Trophoblast cell (in vitro differentiated cells and primary cell): ENCODE data around the gene HSPH1.

Source experiments
- DNase-seq, 2 donors: peaks; one replicate each; pipeline ENCODE4 v3.0.0-alpha.2; 2016
- H2AFZ ChIP-seq: 2 replicates; pipeline ENCODE4 v1.6.1; 2013; ENCODE audit warnings: low read length, moderate library complexity, mild to moderate bottlenecking; ENCODE audit not compliant: insufficient read depth, poor library complexity
- H2AK5ac ChIP-seq: 2 replicates; pipeline ENCODE4 v1.6.1; 2013; ENCODE audit warnings: mild to moderate bottlenecking, low read length
- H2BK120ac ChIP-seq: 2 replicates; pipeline ENCODE4 v1.6.1; 2013; ENCODE audit warnings: low read length, mild to moderate bottlenecking, moderate library complexity; ENCODE audit not compliant: insufficient read depth, poor library complexity
- H2BK12ac ChIP-seq: 2 replicates; pipeline ENCODE4 v1.6.1; 2013; ENCODE audit warnings: mild to moderate bottlenecking, low read length, moderate library complexity
- H2BK5ac ChIP-seq: 2 replicates; pipeline ENCODE4 v1.6.1; 2013; ENCODE audit warnings: low read length, low read depth, moderate library complexity, mild to moderate bottlenecking; ENCODE audit not compliant: poor library complexity
- H3K14ac ChIP-seq: 2 replicates; pipeline ENCODE4 v1.6.1; 2013; ENCODE audit warnings: mild to moderate bottlenecking, low read length
- H3K18ac ChIP-seq: 2 replicates; pipeline ENCODE4 v1.6.1; 2013; ENCODE audit warnings: mild to moderate bottlenecking, low read length
- H3K23ac ChIP-seq: 2 replicates; pipeline ENCODE4 v1.6.1; 2013; ENCODE audit warnings: low read length
- H3K27ac ChIP-seq: 2 replicates; pipeline ENCODE4 v1.5.1; 2013; ENCODE audit warnings: low read depth, mild to moderate bottlenecking, inconsistent platforms, low read length, moderate library complexity
- H3K27me3 ChIP-seq: 2 replicates; pipeline ENCODE4 v1.6.1; 2013; ENCODE audit warnings: inconsistent platforms, mild to moderate bottlenecking, low read length, moderate library complexity; ENCODE audit not compliant: insufficient read depth
- H3K36me3 ChIP-seq, 2 experiments: 1 replicate in 1 of 2; 2 replicates in 1 of 2; pipeline ENCODE4 v1.6.1; 2013; ENCODE audit warnings: low read length in 2 of 2, mild to moderate bottlenecking in 2 of 2, moderate library complexity in 1 of 2; ENCODE audit not compliant: insufficient read depth in 2 of 2, control insufficient read depth in 1 of 2
- H3K4ac ChIP-seq: 2 replicates; pipeline ENCODE4 v1.6.1; 2013; ENCODE audit warnings: low read depth, mild to moderate bottlenecking, low read length, moderate library complexity
- H3K4me1 ChIP-seq, 2 experiments: 1 replicate in 1 of 2; 2 replicates in 1 of 2; pipeline ENCODE4 v1.6.1; 2013; ENCODE audit warnings: low read length in 2 of 2, mild to moderate bottlenecking in 2 of 2, moderate library complexity in 1 of 2; ENCODE audit not compliant: insufficient read depth in 2 of 2, control insufficient read depth in 1 of 2
- H3K4me2 ChIP-seq: 2 replicates; pipeline ENCODE4 v1.6.1; 2013; ENCODE audit warnings: inconsistent platforms, mild to moderate bottlenecking, low read length, moderate library complexity
- H3K4me3 ChIP-seq: 2 replicates; pipeline ENCODE4 v1.5.1; 2013; ENCODE audit warnings: mild to moderate bottlenecking, low read depth, low read length, inconsistent platforms
- H3K79me1 ChIP-seq: one replicate; pipeline ENCODE4 v1.6.1; 2013; ENCODE audit warnings: low read length
- H3K79me2 ChIP-seq: 2 replicates; pipeline ENCODE4 v1.6.1; 2013; ENCODE audit warnings: low read length, mild to moderate bottlenecking; ENCODE audit not compliant: control insufficient read depth, insufficient read depth, poor library complexity
- H3K9ac ChIP-seq: 2 replicates; pipeline ENCODE4 v1.6.1; 2013; ENCODE audit warnings: mild to moderate bottlenecking, low read length
- H3K9me3 ChIP-seq: 2 replicates; pipeline ENCODE4 v1.6.1; 2013; ENCODE audit warnings: low read depth, mild to moderate bottlenecking, control low read depth, inconsistent platforms, low read length; ENCODE audit not compliant: insufficient read depth
- H4K12ac ChIP-seq: 2 replicates; pipeline ENCODE4 v1.6.1; 2013; ENCODE audit warnings: low read depth, mild to moderate bottlenecking, low read length, moderate library complexity
- H4K8ac ChIP-seq: 2 replicates; pipeline ENCODE4 v1.6.1; 2013; ENCODE audit warnings: low read depth, mild to moderate bottlenecking, low read length, moderate library complexity
- H4K91ac ChIP-seq: one replicate; pipeline ENCODE4 v1.6.1; 2013; ENCODE audit warnings: low read depth, mild to moderate bottlenecking, low read length, moderate library complexity
- whole genome bisulfite sequencing: extraction: QIAGEN DNeasy Blood & Tissue Kit; methylation state at CpG from one replicate; pipeline ENCODE4 v1.1.7; 2013; ENCODE audit warnings: missing lambda C conversion rate; ENCODE audit not compliant: insufficient read length, insufficient coverage; ENCODE audit errors: extremely low coverage; 5-methylcytosine and 5-hydroxymethylcytosine counted together

HSPH1 gene

DNA sequence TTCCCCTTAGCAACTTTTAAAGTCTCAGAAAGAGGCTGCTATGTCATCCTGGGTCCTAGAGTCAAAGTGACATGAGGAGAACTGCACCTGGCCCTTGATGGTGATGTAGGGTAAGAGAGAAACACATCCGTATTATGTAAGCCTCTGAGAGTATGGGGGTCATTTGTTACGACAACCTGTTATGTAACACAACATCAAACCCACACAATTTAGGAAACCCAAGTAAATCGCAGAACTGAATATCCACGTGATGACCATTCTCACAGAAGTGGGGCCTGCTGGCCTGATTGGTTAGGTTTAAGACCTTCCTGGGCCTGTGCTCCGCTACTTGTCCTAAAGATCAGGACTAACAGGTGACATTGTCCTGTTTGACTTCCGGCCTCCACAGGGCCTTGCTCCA lies 22.7 kb upstream of the HSPH1 start:
- no CpG with 5 or more reads among the region's 6 CpGs for WGBS
- H2AK5ac ChIP-seq: no peak overlapping the region

DNA sequence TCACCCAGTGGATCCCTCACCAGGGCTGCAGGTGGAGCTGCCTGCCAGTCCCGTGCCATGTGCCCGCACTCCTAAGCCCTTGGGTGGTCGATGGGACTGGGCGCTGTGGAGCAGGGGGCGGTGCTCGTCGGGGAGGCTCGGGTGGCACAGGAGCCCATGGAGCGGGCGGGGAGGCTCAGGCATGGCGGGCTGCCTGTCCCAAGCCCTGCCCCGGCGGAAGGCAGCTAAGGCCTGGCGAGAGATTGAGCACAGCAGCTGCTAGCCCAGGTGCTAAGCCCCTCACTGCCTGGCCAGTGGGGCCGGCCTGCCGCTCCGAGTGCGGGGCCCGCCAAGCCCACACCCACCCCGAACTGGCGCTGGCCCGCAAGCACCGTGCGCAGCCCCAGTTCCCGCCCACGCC lies 21.3 kb upstream of the HSPH1 start:
- no peak overlapping the region for H3K4me2 ChIP-seq
- no peaks in the 10 kb centered on the region for H3K79me2 ChIP-seq
- no peak overlapping the region for H3K4ac ChIP-seq
- H3K79me1 ChIP-seq: no peaks in the 10 kb centered on the region
- H4K91ac ChIP-seq: no peak overlapping the region
- no peak overlapping the region for H3K14ac ChIP-seq
- WGBS: no CpG with 5 or more reads among the region's 26 CpGs
- H3K27me3 ChIP-seq: no peaks in the 10 kb centered on the region
- H3K9me3 ChIP-seq: peaks cover 2% of the 10 kb centered on the region
- H3K23ac ChIP-seq: no peak overlapping the region
- no peak overlapping the region for H2AK5ac ChIP-seq
- DNase-seq: no peak
- H3K36me3 ChIP-seq: no peaks in the 10 kb centered on the region
- no peak overlapping the region for H2BK5ac ChIP-seq
- H3K27ac ChIP-seq: no peak overlapping the region
- H3K18ac ChIP-seq: no peak overlapping the region
- H2AFZ ChIP-seq: no peak overlapping the region
- no peak overlapping the region for H3K4me3 ChIP-seq
- no peak overlapping the region for H4K12ac ChIP-seq
- no peak overlapping the region for H3K9ac ChIP-seq
- H2BK12ac ChIP-seq: no peak overlapping the region
- no peak overlapping the region for H4K8ac ChIP-seq
- no peaks in the 10 kb centered on the region for H3K4me1 ChIP-seq
- no peak overlapping the region for H2BK120ac ChIP-seq

More for the DNA sequence above, 22.7 kb upstream of the HSPH1 start:
- Histone ChIP-seq H4K8ac (no peak overlapping the region), H3K9me3 (peaks cover 4% of the 10 kb centered on the region), H3K9ac (no peak overlapping the region), H3K79me1 (no peaks in the 10 kb centered on the region), H4K91ac (no peak overlapping the region), H3K4me1 (no peaks in the 10 kb centered on the region), H3K27ac (no peak overlapping the region), H3K4me3 (no peak overlapping the region), H2BK5ac (no peak overlapping the region), H3K14ac (no peak overlapping the region), H3K23ac (no peak overlapping the region), H3K4me2 (no peak overlapping the region), H3K4ac (no peak overlapping the region), H3K27me3 (no peaks in the 10 kb centered on the region), H2BK12ac (no peak overlapping the region), H2BK120ac (no peak overlapping the region), H2AFZ (no peak overlapping the region), H4K12ac (no peak overlapping the region), H3K36me3 (no peaks in the 10 kb centered on the region), H3K18ac (no peak overlapping the region), H3K79me2 (no peaks in the 10 kb centered on the region)
- DNase-seq: no peak

DNA sequence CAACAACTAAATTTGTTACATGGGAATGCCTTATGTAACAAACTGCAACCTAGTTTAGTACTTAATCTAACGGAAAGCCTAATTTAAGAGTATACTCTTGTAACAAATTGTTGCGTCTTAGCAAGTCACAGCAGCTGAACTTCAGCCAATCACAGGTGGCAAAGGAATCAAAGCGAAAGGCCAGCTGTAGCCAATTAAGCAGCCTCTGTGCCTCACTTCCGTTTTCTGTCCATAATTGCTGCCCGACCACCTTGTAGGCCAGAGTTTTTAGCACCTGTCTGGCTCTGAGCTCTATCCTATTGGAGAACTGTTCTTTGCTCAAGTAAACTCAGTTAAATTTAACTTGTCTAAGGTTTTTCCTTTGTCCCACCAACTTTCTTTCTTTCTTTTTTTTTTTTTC lies 18.1 kb upstream of the HSPH1 start:
- H3K4me2 ChIP-seq: no peak overlapping the region
- no peaks in the 10 kb centered on the region for H3K4me1 ChIP-seq
- no peak overlapping the region for H3K4ac ChIP-seq
- peaks cover 2% of the 10 kb centered on the region for H3K9me3 ChIP-seq
- no peak for DNase-seq
- no peak overlapping the region for H3K9ac ChIP-seq
- H3K27ac ChIP-seq: no peak overlapping the region
- no peaks in the 10 kb centered on the region for H3K79me2 ChIP-seq
- H3K23ac ChIP-seq: no peak overlapping the region
- H4K12ac ChIP-seq: no peak overlapping the region
- H4K8ac ChIP-seq: no peak overlapping the region
- no peak overlapping the region for H2AFZ ChIP-seq
- no CpG with 5 or more reads among the region's 5 CpGs for WGBS
- no peak overlapping the region for H2BK12ac ChIP-seq
- no peak overlapping the region for H3K18ac ChIP-seq
- no peak overlapping the region for H2BK120ac ChIP-seq
- H3K4me3 ChIP-seq: no peak overlapping the region
- H4K91ac ChIP-seq: no peak overlapping the region
- no peaks in the 10 kb centered on the region for H3K27me3 ChIP-seq
- no peak overlapping the region for H2AK5ac ChIP-seq
- H3K14ac ChIP-seq: no peak overlapping the region
- no peaks in the 10 kb centered on the region for H3K79me1 ChIP-seq
- no peaks in the 10 kb centered on the region for H3K36me3 ChIP-seq
- H2BK5ac ChIP-seq: no peak overlapping the region

DNA sequence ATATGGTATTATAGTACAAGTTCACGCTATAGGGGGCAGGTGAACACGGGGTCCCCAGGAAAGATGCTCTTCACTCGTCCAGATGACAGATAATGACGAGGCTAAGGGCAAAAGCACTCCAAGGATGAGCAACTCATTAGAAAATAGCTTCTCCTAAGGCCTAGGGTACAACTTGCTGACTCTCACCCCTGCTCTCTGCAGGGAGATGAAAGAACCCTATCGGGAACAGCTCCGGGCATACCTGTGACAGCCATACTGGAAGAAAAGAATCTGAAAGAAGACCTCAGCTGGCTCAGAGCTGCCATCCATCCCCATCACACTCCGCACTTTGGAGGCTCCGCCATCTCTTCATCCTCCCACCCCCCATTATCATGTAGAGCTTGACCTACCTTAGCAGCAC lies 17.5 kb upstream of the HSPH1 start:
- H4K8ac ChIP-seq: no peak overlapping the region
- H2BK120ac ChIP-seq: no peak overlapping the region
- H2AK5ac ChIP-seq: no peak overlapping the region
- no peak overlapping the region for H4K91ac ChIP-seq
- H3K79me1 ChIP-seq: no peaks in the 10 kb centered on the region
- no peaks in the 10 kb centered on the region for H3K36me3 ChIP-seq
- H3K27ac ChIP-seq: no peak overlapping the region
- H2BK12ac ChIP-seq: no peak overlapping the region
- no peak overlapping the region for H3K9ac ChIP-seq
- no peak overlapping the region for H3K18ac ChIP-seq
- DNase-seq: no peak
- H3K4me2 ChIP-seq: no peak overlapping the region
- no peak overlapping the region for H2AFZ ChIP-seq
- no peak overlapping the region for H2BK5ac ChIP-seq
- no peak overlapping the region for H4K12ac ChIP-seq
- H3K27me3 ChIP-seq: no peaks in the 10 kb centered on the region
- no peak overlapping the region for H3K4me3 ChIP-seq
- H3K14ac ChIP-seq: no peak overlapping the region
- no peak overlapping the region for H3K23ac ChIP-seq
- no peaks in the 10 kb centered on the region for H3K4me1 ChIP-seq
- H3K4ac ChIP-seq: no peak overlapping the region
- no peaks in the 10 kb centered on the region for H3K79me2 ChIP-seq
- peaks cover 2% of the 10 kb centered on the region for H3K9me3 ChIP-seq
- WGBS: no CpG with 5 or more reads among the region's 8 CpGs
